HG02970 (cell line): Measurements from ENCODE around the gene ADAR.

ENCODE experiments used
- ATAC-seq: cut with Tn5 transposase; IDR thresholded peaks from one replicate; pipeline ENCODE4 v1.9.1; 2021; ENCODE audit warnings: mild to moderate bottlenecking, moderate library complexity, moderate number of reproducible peaks; ENCODE audit not compliant: unreplicated experiment, low FRiP score

The ADAR gene

DNA sequence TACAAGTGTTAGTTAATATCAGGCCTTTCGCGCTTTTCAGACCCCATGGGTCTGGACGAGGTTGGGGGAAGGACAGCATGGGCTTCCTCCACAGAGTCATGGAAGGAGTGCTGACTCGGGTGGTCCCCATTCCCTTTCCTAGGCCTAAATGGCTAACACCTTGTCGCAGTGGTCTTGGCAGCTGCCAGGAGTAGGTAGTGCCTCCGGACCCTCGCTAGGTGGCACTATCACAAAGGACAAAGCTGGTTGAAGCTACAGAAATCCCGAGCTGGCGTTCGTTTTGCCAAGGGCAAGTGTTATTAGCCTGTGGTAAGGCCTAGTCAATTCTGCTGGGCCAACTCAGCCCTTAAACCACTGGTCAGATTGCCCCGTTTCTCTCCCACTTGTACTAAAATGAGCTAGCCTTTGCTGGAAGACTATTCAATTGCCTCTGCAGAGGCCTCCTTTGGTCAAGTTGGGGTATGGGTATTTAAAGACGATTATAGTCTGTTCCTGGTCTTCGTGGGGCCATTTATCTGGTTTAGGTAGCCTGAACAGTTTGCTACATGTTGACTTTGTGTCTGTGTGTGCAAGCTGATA is 48.4 kb downstream of the ADAR start:
- peak; percentile 48 for ATAC-seq

DNA sequence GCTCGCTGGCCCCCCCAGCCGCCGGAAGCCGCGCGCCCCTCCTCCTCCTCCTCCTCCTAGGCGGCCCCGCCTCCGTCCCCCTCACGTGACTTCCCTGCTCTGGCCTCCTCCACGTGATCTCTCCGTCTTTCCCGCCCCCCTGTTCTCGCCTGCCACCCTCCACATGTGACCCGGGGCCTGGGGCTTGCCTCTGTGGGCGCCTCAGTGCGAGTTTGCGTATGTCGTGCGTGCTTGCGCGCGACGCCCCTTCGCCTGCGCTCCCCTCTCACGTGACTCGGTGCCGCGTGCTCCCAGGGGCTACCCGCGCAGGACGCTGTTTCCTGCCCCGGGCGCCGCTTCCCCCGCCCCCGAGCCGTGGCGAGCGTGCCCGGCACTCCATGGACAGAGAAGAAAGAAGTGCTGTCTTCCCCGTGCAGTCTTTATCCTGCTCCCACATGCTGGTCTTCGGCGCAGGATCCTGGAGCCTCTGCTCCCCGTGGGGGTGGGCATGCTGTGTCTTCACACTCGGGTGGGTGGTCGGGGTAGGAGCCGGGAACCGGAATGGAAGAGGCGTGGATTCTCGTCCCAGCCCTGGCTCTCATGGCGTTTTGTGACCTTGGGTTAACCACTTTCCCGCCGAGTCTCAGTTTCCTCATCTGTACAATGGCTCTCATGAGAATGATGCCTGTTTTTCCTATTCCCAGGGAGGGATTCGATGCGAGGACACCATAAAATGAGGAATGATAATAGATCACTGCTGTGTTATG is 49.1 kb downstream of the ADAR start:
- ATAC-seq = peak; percentile 88

DNA sequence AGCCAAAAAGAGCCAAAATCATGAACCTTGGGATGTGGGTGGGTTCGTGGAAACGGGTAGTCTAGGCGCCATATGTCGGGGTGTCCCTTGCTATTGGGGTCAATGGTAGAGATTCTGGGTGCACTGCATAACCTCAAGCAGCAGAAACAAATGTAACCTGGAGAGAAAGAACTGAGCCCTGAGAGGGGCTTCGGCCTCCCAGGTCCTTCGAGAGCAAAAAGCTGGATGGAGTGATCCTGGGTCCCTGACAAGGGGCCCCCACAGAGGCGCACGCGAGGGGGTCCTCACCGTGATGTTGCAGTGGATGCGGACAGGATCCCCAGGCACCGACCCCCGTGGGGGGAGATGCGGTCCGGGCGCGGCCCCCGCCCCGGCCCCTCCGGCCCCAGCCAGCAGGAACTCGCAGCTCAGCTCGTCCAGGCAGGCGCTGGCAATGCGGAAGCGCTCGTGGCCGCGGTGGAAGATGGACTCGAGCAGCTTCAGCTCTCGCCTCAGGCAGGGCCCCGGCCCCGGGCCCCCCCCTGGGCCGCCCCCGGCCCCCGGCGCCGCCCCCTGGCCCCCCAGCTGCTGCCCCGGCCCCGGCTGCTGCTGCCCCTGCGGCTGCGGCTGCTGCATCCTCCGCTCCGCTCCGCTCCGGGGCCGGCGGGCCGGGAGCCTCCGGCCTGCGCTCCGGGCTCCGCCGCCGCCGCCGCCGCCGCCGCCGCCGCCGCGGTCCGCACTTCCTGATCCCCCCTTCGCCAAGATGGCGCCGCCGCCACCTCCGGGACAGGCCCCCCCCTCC is 49.9 kb downstream of the ADAR start, which contains the start of gene UBE2Q1:
UBE2Q1 (minus strand) TSS at position 724 of the 781 bp plus-strand sequence; CDS start at position 615, 109 bp downstream.
- ATAC-seq = peak; percentile 4

DNA sequence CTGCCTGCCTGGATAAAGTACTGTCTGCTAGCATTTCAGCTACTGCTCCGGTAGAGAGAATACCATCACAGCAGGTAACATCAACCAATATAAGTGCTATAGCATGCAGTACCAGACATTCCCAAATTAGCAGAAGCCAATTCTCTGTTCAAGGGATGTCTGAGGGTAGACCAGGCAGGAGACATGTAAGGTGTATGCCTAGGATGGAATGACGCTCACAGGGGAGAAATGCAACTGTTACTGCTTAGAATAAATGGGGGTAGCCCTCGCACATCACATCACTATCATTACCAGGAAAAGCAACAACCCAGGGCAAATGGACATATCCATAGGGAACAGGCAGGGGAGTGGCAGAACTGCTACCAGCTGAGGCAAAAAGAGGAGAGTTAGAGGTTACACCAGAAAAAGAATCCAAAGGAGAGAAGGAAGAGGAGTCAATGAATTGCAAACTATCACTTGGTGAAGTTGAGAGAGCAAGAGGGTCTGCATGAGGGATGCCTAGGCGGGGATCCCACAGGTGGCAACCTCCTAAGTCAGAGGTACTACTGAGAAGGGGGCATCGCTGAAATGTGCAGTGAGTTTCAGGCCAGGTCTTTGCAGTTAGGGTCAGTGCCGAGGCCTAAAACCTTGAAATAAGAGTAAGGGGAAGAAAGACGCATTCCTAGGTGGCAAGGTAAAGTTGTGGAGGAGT is 50.6 kb downstream of the ADAR start:
- no peak for ATAC-seq

DNA sequence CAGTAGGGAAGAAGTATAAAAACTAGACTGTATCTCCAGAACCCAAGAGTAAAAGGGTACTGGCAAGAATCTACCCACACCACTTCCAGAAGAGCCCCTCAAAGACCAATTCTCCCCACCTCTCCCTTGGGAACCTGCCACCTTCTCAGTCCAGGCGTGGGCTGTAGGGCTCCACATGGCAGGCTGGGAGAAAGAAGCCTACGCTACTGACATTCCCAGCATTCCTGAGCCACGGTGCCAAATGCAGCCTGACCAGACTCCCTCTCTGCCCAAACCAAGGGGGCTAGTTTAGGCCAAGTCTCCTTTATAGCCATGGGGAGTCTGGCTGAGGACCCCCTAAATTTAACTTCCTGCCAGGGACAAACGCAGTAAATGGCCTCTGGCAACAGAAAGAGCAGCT is 51.6 kb downstream of the ADAR start:
- ATAC-seq = no peak

DNA sequence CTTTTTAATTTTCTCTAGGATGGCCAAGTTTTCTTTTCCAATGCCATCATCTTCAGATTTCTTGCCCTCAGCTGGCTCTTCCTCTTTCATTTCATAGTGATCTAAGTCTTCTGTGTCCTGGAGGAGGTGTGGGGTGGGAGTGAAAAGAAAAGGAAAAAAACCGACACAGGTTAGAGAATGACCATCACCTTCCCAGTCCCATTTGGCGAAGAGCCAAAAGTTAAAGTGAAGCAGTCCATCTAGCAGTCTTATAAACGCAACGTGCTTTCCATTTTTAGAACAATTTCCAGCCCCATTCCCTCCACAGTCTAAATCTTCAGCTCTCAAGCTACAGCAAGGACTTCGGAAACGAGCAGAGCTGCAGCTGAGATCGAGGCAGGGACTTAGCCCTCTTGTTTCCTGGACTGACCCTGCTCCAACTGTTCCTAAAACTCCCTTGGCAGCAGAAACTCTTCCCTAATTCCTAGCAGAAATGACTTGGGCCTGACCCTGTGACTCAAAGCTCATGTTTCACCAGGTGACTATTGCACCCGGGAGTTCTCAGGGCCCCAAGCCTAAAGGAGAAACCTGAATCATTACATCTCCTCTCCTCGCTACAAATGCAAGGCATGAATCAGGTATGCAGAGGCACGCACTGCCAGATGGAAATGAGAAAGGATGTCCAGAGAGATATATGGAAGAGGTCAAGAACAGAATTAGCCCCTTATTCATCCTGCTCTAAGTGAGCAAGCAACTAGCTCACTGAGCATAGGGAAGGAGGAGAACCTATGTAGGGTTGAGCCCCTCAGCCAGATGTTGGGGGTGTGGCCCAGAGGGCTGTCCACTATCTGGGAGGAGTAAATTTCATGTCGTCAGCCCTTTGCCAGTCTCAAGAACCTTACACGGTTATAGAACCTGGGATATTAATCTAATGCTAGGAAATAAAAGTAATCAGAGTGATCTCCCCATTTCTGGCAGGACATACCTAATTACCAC is 54.6 kb downstream of the ADAR start:
- ATAC-seq = no peak

DNA sequence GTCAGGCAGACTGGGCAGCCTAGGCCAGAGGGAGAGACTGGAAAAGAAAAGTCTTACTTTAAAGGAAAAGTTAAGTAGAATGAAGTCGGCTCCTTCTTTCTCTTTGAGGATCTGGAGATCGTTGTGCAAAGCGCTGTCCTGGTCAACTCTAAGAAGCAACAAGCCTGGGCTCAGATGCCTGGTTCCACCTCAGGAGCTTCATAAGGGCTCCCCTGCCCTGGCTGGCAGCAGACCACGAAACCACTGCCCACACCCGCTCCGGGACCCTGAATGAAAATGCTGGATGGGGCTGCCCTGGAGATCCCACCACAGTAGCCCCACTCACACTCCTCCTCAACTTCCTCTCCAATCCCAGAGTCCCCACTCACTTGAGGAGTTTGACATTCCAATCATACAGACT is 56.0 kb downstream of the ADAR start:
- no peak for ATAC-seq

DNA sequence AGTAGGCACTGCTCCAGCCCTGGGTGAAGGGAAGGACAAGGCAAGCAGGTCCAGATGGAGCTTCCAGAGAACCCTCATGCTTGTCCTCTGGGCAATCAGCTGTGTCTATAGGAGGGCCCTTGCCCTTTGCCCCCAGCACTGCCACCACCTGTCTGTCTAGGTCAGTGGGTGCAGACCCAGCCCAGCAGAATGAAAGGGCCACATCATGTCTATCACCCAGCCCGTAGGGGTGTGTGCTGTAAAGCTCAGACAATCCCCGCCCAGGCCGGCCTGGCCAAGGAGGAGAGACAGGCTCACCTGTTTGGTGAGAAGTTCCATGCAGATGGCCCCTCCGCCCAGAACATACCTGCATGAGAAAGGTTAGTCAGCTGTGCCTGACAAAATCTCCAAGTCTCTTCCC is 56.5 kb downstream of the ADAR start:
- no peak for ATAC-seq

DNA sequence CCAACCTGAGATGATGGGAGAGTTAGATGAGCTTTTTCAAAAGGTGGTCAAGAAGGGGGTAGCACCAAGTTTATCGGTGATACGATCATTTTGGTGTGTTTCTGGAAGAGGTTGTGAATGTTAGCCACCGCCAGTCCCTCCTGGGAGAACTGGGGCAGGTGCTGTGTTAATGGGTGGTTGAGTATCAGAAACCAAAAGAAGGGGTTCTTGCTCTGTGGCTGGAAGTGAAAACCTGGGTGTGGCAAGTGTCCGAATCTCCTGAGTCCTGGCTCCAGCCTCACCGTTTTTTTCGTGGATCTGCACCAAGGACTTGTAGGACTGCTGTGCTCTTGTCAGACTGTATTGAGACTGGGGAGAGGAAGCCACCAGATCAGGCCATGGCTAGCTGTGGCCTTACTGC is 57.3 kb downstream of the ADAR start:
- no peak for ATAC-seq

DNA sequence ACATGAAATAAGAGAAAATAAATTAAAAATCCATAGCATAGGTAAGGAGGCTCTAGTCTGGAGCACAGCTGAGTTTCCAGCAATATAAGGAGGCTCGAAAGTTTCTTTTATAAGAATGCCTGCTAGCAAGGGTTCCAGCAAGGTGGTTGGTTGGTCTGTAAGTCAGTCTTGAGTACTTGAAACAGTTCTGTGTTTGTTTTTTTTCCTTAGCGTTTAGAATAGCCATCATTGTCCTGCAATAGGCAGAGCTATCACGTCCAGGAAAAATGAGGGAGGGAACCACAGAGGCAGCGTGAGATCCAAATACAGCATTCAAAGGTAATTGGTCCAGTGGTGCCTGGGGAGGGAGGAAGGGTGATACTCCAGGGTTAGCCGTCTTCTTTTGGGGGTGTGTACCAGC is 57.9 kb downstream of the ADAR start:
- ATAC-seq = no peak

DNA sequence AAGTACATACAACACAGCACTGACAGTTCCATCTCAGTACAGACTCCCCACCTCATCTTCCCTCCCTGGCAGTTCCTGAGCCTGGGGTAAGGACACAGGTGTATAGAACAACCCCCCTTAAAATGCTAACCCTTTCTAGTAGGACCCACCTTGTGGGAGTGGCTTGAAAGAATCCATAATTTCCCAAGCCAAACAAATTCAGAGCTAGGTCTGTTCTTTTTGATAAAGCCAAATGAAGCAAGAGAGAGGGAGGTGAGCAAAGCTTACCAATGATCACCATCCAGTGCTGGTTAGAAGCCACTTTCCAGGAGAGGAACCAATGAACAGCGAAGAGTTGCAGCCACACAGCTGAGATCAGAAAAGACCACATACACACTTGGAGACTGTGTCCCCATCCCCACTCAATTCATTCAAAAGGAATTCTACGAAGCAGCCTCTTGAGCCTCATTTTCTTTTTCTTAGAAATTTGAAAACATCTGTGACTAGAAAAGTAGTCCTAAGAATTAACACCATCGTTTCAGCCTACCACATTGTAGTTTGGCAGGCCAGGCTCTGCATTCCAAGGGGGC is 58.7 kb downstream of the ADAR start:
- no peak for ATAC-seq

DNA sequence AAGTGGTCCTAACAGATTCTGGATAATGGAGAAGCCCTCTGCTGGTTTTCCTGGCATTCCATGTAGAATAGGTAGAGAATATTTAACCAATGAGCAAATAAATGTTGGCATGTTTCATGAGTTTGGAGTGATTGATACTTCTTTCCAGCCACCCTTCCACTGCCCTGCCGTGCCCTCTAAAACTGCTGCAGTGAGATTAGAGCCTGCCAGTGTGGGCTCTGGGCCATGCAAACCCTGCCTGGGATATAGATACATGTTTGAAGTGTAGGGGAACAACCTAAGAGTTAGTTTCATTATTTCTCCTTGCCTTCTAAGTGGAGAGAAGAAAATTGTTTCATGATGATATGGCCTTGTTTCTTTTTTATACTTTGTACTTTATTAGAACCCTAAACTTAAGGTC is 60.0 kb downstream of the ADAR start:
- ATAC-seq = no peak

DNA sequence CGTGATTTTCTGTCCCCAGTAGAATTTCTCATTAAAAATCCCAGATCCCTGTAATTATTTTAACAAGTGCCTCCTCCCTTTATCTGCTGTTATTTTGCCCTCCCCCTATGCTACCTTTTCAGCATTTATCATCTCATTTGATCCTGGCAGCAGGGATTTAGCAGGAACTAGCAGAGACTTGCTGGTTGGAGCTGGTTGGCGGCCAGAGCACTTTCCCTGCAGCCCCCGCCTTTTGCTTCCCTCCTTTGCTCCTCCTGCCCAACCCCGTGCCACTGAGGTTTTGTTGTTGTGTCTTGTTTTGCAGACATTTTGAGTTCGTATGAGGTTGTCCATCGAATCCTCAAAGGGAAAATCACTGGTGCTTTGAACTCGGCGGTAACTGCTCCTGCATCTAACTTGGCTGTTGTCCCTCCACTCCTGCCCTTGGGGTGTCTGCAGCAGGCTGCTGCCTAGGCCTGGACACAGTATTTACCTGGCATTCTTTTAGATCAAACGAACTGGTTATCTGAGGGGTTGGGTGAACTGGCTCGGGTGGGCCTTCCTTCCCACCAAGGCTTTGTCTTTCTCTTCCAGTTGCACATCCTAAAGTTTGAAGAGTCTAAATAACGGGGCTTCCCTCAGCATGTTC is 60.8 kb downstream of the ADAR start:
- ATAC-seq = no peak

DNA sequence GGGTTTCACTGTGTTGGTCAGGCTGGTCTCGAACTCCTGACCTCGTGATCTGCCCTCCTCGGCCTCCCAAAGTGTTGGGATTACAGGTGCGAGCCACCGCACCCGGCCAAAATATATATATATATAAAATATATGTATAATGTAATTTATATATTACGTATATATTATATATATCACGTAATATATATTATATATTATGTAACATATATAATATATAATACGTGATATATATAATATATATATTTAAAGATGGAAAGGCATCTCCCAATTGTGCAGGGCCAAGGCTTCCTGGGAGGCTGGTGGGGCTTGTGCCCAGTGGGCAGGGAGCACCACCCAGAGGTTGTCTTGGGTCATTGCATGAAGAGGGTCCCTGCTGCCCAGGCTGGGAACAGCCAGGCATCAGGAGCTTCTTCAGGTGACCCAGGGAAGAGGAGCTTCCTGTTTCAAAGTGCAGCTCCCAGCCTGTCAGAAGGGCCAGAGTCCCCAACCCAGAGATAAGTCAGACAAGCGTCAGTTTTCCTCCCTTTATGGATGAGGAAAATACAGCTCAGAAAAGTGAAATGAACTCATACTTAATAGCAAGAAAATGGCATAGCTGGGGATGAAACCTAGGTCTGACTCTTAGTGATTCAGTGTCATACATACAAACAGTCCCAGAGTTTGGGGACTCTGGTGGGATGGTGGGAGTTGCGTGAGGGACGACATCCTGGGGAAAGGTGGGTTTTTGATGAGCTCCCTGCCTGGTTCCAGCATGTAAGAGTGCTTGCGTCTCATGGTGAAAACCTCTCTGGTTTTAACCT is 61.5 kb downstream of the ADAR start:
- ATAC-seq = no peak

DNA sequence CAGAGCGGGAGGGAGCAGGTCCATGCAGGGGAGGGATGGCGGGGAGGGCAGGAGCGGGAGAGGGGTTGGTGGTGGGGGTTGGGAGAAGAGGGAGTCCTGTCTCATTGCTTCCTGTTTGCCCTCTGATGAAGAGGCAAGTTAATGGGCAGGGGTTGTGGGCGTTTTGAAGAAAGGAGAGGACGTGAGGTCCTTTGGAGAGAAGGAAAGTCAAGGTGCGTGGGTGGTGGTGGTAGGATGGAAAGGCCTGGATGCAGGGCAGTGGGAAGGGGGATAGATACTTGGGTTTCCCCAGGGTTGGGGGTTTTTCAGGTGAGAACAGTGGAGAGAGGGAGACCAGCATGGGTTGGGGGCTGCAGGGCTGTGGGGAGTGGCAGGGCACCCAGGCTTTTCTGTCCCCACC is 66.8 kb downstream of the ADAR start:
- ATAC-seq = no peak

DNA sequence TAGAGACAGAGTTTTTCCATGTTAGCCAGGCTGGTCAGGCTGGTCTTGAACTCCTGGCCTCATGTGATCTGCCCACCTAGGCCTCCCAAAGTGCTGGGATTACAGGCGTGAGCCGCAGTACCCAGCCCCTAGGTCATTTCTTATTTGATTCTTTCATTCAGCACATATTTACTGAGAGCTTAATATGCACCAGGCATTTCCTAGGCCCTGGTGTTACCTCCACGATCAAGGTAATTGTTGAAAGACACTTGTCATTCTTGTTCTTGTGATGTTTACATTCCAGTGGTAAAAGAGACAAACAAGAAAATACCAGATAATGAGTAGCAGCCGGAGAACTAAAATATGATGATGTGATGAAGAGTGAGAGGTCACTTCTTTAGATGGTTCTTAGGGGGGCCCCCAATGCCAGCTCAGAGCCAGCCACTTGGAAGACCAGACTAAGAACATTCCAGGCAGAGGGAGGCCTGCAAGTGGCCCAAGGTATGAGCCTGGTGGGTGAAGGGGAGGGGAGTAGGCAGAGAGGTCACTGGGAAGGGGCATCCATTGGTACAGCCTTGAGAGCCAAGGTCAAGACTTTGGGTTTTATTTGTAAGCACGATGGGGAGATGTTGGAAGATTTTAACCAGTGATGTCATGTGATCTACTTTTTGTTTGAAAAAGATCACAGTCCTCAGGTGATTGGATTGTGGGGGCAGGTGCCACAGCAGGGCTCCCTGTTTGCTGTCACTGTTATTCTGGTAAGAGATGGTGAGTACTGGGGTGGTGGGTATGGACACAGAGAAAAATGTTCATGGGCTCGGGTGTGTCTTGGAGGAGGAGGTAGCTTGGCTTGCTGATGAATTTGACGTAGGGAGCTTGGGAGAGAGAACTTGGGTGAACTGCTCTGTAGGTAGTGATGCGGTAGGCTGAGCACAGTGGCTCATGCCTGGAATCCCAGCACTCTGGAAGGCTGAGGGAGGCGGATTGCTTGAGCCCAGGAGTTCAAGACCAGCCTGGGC is 68.2 kb downstream of the ADAR start:
- ATAC-seq = no peak

DNA sequence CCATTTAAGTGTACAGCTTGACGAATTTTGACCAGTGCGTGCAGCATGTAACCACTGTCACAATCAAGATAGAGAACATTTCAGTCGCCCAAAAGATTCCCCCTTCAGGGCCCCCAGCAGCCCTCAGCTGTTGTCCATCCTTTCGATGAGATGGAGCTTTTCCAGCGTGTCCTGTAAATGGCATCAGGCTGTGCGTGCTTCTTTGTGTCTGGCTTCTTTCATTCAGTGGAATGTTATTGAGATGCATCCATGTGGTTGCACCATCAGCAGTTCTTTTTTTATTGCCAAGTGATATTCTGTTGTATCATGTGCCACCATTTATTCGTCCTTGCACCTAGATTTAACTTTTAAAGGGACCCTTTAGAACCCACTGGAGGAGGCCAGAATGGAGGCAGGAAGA is 71.4 kb downstream of the ADAR start:
- no peak for ATAC-seq
